OCI-LY1 (cell line): ENCODE results near the gene GNG10.

ENCODE experiments used
- H2AFZ ChIP-seq: fragments of 200-600 bp; sonication (generic), shearing (Covaris generic); 2 replicates; pipeline ENCODE4 v1.6.0; 2014; ENCODE audit warnings: antibody characterized with exemption, mild to moderate bottlenecking, low read length
- H3F3A ChIP-seq: fragments of 200-600 bp; sonication (generic), shearing (Covaris generic); 2 replicates; pipeline ENCODE4 v1.6.0; 2014; ENCODE audit warnings: mild to moderate bottlenecking, antibody characterized with exemption, low read length, moderate library complexity; ENCODE audit not compliant: insufficient read depth
- H3K27ac ChIP-seq: fragments of 200-600 bp; sonication (generic); 2 replicates; pipeline ENCODE4 v1.5.1; 2014; ENCODE audit warnings: low read length, mixed run types, mild to moderate bottlenecking, low read depth; ENCODE audit not compliant: poor library complexity, severe bottlenecking
- H3K27me3 ChIP-seq: fragments of 200-600 bp; sonication (generic); 2 replicates; pipeline ENCODE4 v1.6.0; 2014; ENCODE audit warnings: antibody characterized with exemption, mild to moderate bottlenecking, low read length, moderate library complexity; ENCODE audit not compliant: insufficient read depth
- H3K36me3 ChIP-seq: fragments of 200-600 bp; sonication (generic); 2 replicates; pipeline ENCODE4 v1.6.1; 2014; ENCODE audit warnings: mild to moderate bottlenecking, antibody characterized with exemption, low read length, moderate library complexity, mixed read lengths; ENCODE audit not compliant: insufficient read depth
- H3K4me1 ChIP-seq: fragments of 200-600 bp; sonication (generic); 2 replicates; pipeline ENCODE4 v1.5.1; 2014; ENCODE audit warnings: mild to moderate bottlenecking, low read length, moderate library complexity; ENCODE audit not compliant: insufficient read depth, severe bottlenecking
- H3K4me2 ChIP-seq: fragments of 200-600 bp; sonication (generic), shearing (Covaris generic); 2 replicates; pipeline ENCODE4 v1.6.1; 2014; ENCODE audit warnings: low read length
- H3K4me3 ChIP-seq: fragments of 200-600 bp; sonication (generic); 2 replicates; pipeline ENCODE4 v1.5.1; 2014; ENCODE audit warnings: low read length, low read depth, mild to moderate bottlenecking, mixed read lengths; ENCODE audit not compliant: poor library complexity, severe bottlenecking
- H3K79me2 ChIP-seq: fragments of 200-600 bp; shearing (Covaris generic); 2 replicates; pipeline ENCODE4 v1.6.1; 2016; ENCODE audit warnings: mixed run types, low read length, mixed read lengths; ENCODE audit not compliant: insufficient read depth
- H3K9ac ChIP-seq: fragments of 200-600 bp; sonication (generic), shearing (Covaris generic); 2 replicates; pipeline ENCODE4 v1.6.1; 2014; ENCODE audit warnings: mild to moderate bottlenecking, low read length, mixed read lengths
- H3K9me2 ChIP-seq: fragments of 200-600 bp; sonication (generic), shearing (Covaris generic); 2 replicates; pipeline ENCODE4 v1.6.1; 2014; ENCODE audit warnings: low read depth, mild to moderate bottlenecking, low read length, mixed read lengths
- H3K9me3 ChIP-seq: fragments of 200-600 bp; shearing (Covaris generic); 2 replicates; pipeline ENCODE4 v1.6.1; 2014; ENCODE audit warnings: low read length, mixed read lengths
- H4K20me1 ChIP-seq: fragments of 200-600 bp; sonication (generic), shearing (Covaris generic); 2 replicates; pipeline ENCODE4 v1.6.0; 2016; ENCODE audit warnings: mild to moderate bottlenecking, low read length; ENCODE audit not compliant: insufficient read depth
- CTCF ChIP-seq: fragments of 200-600 bp; sonication (generic), shearing (Covaris generic); IDR thresholded peaks from 2 replicates; pipeline ENCODE4 v1.5.1; 2017; ENCODE audit warnings: mild to moderate bottlenecking, antibody characterized with exemption, low read length, moderate library complexity, mixed read lengths
- EZH2 ChIP-seq: fragments of 200-600 bp; sonication (generic), shearing (Covaris generic); IDR thresholded peaks from 2 replicates; pipeline ENCODE4 v1.8.0; 2017; ENCODE audit warnings: borderline replicate concordance, mixed run types, mild to moderate bottlenecking, antibody characterized with exemption, low read length, moderate library complexity, mixed read lengths

The GNG10 gene

GRCh38 chr9:111633389-111633736, 28.0 kb upstream of the GNG10 start:
- no peaks in the 10 kb centered on the region for H3K9me3 ChIP-seq
- H3K9me2 ChIP-seq = no peaks in the 10 kb centered on the region
- no peaks in the 10 kb centered on the region for H3K36me3 ChIP-seq
- peaks cover 29% of the 10 kb centered on the region for H3K4me1 ChIP-seq
- no peaks in the 10 kb centered on the region for H3K27me3 ChIP-seq
- no peak overlapping the region for H2AFZ ChIP-seq
- TF ChIP-seq EZH2 (no peak), CTCF (no peak)
- H3K9ac ChIP-seq = no peak overlapping the region
- H3K4me2 ChIP-seq = peak overlapping the region; percentile 92; the same call in 1 of the 2 replicates
- no peak overlapping the region for H3K27ac ChIP-seq
- no peak overlapping the region for H3K4me3 ChIP-seq
- no peaks in the 10 kb centered on the region for H3F3A ChIP-seq
- no peaks in the 10 kb centered on the region for H4K20me1 ChIP-seq
- H3K79me2 ChIP-seq = peaks cover 64% of the 10 kb centered on the region

- Histone ChIP-seq H4K20me1 (no peaks in the 10 kb centered on the region), H3K27ac (no peak overlapping the region), H3K9ac (no peak overlapping the region), H3K4me2 (no peak overlapping the region), H2AFZ (no peak overlapping the region), H3K9me2 (no peaks in the 10 kb centered on the region), H3K27me3 (no peaks in the 10 kb centered on the region), H3K79me2 (peaks cover 77% of the 10 kb centered on the region), H3F3A (no peaks in the 10 kb centered on the region), H3K36me3 (no peaks in the 10 kb centered on the region), H3K9me3 (no peaks in the 10 kb centered on the region), H3K4me3 (no peak overlapping the region), H3K4me1 (peaks cover 29% of the 10 kb centered on the region)
- no peak for TF ChIP-seq CTCF
- TF ChIP-seq EZH2 = no peak
Observed at GRCh38 chr9:111634860-111635259, 26.5 kb upstream of the GNG10 start.

- H3K4me1 ChIP-seq = peaks cover 16% of the 10 kb centered on the region
Observed at GRCh38 chr9:111637421-111637950, 23.9 kb upstream of the GNG10 start.

More at GRCh38 chr9:111637421-111637950, 23.9 kb upstream of the GNG10 start:
- Histone ChIP-seq H3K79me2 (peaks cover 68% of the 10 kb centered on the region), H3K27ac (no peak overlapping the region), H3K4me3 (no peak overlapping the region), H2AFZ (no peak overlapping the region), H3K9ac (no peak overlapping the region), H3K36me3 (no peaks in the 10 kb centered on the region), H4K20me1 (no peaks in the 10 kb centered on the region), H3K9me2 (no peaks in the 10 kb centered on the region), H3F3A (no peaks in the 10 kb centered on the region), H3K4me2 (no peak overlapping the region), H3K27me3 (no peaks in the 10 kb centered on the region), H3K9me3 (no peaks in the 10 kb centered on the region)
- TF ChIP-seq CTCF (no peak), EZH2 (no peak)
